ELF-1 (cell line): ENCODE measurements around the gene ARHGAP10.
"Not testable (repeated sequence)": the region's sequence is repeated elsewhere in the genome, so short reads cannot be mapped to it uniquely, and the experiment has no call there.

Source experiments
- DNase-seq: peaks from one replicate; pipeline ENCODE4 v3.0.0-alpha.2; 2016; ENCODE audit warnings: low read depth, low spot score

ARHGAP10 gene

DNA sequence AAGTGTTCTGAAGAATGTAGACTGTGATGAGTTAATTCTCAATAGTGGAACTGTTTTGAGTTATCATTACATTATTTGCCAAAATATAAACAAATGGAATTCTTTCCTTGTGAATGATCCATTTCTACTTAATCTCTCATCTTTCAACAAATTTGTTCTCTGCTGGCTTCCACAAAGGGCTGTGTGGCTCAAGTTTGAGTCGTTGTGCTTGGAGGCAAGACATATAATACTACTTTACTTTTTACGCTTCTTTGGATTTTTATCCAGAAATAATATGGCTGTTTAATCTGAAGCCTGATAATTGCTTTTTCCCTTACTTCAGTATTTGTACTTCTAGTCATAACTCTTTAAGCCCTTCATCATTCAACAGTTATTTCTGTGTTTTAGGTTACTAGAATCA, 169.5 kb downstream of the ARHGAP10 start:
- DNase-seq: no peak

DNA sequence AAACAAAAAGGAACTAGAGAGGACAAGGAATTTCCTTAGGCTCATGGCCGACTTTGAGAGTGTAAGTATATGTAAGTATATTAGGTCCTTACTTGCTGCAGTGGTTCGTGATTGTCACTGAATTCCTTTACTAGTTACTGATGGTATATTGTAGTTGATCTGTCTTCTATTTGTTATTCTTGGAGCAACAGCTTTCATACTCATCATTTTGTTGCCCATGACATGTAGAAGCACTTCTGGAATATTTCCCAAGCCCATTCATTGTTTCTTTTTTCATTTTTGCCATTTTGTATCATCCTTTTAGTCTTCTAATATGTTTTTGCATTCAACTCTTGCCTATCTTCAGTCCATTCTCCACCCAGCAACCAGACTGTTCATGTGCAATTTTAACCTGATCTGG, 170.0 kb downstream of the ARHGAP10 start:
- no peak for DNase-seq

DNA sequence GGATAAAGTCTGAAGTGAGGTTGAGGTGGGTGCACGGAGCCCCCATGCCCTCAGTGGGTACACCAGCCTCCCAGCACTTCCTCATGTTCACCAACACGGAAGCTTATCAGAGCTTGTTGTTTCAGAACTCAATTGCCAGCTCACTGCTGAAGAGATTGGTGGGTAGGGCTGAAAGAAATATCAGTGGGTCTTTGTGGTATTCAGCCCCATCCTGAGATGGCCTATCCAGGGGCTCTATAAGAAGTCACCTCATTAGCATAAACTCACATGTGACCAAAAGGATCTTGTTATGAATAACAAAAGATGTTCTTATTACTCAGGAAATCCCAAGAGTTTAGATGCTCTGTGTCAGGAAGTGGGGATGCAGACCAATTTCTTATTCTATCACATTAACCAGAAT, 177.3 kb downstream of the ARHGAP10 start:
- DNase-seq: no peak

- no peak for DNase-seq
Observed at GRCh38 chr4:147910315-147910714, 178.4 kb downstream of the ARHGAP10 start.

DNA sequence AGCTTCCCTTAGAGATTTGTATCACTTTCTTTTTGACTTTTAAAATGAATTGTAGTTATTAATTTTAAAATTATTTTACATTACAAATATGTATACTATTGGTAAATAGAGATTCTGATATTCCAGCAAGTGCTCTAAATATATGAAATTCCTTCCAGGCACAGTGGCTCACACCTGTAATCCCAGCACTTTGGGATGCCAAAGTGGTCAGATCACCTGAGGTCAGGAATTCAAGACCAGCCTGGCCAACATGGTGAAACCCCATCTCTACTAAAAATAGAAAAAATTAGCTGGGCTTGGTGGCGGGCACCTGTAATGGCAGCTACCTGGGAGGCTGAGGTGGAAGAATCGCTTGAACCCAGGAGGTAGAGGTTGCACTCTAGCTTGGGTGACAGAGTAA, 180.2 kb downstream of the ARHGAP10 start:
- not testable (repeated sequence) for DNase-seq

- no peak for DNase-seq
Observed at GRCh38 chr4:147913137-147913536, 181.2 kb downstream of the ARHGAP10 start.

DNA sequence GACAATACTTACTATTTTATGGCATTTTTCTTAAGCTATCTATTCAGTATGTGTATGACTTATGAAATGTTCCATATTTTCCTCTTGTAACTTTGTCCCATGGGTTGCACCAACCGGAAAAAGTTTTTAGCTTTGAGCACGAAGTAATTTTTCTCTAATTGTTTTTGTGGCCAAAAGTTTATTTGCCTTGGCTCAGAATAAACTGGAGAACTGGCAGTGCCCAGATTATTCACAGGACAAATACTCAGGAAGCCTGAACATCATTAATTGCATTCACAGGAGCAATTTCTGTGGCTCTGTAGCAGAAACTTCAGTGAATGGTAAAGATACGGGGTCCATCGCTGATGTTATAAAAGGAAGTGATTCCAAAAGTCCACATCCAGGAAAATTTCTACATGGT, 184.5 kb downstream of the ARHGAP10 start:
- DNase-seq: no peak

- no peak for DNase-seq
Observed at GRCh38 chr4:147923381-147923780, 191.5 kb downstream of the ARHGAP10 start.

DNA sequence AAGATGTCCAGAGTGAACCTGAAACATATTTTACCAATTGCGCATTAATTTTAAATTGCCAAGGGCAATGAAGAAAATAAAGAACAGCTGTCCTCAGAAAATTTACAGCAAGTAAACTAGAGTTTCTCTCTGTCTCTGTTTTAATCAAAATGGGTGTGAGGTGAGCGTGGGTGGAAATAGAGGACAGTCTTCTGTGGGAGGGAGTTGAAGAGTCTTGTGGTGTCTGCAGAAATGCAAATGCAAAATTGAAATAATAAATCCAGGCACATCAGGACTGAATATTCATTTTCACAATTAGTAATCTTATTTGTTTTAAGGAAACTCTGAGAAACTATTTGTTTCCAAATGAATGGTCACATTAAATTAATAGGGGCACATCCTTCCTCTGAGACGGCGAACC, 192.0 kb downstream of the ARHGAP10 start:
- DNase-seq: no peak

DNA sequence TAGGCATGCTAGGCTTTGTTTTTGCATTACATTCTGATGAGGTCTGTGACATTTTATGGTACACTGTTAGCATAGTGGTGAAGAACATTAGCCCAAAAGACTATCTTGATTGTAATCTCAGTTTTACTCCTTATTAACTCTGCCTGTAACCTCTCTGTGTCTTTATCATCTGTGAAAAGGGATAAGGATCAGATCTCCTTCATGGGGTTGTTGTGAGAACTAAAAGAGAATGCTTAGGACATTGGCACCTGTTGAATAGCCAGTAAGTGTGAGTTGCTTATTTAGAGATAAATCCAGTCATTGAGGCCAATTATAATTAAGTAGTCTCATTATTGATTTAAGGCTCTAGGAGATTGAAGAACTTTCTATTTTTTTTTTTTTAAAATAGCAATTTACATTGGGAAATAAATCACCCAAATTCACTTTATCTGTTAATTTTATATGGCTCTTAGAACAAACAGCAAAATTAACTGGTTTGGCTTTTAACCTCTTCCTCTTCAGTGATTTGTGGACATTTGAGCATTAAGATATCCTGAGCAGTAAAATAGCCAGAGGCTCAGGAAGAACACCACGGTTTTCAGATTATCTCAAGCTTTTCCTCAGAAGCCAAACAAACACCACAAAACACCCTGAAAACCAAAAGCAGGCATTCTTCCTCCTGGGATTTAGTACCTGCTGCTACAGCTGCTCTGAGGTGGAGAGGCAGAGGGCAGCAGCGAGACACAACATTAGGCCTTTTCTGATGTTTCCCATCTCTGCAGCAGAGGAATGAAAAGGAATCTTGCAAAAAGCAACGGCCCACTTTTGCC, 192.9 kb downstream of the ARHGAP10 start:
- peak; percentile 51 for DNase-seq

- DNase-seq: no peak
Observed at GRCh38 chr4:147927377-147928137, 195.7 kb downstream of the ARHGAP10 start.

DNA sequence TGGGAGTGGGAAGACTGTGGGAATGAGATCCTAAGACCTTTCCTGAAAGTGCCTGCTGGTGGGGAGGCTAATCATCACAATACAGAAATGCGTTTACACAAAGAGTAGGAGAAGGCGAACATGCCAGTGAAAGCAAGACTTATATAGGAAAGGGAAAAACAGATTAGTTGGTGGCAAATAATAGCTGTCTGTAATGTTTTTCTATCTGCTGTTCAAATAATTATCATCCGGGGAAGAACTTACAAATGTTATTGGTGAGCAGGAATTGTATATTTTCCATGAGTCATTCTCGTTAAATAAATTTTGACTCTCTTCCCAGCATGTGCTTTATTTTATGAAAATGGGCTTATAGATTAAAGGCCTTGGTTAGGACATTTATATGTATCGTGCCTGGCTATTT, 196.5 kb downstream of the ARHGAP10 start:
- DNase-seq: no peak

GRCh38 chr4:147929746-147930145, 197.9 kb downstream of the ARHGAP10 start:
- DNase-seq: no peak

- DNase-seq: no peak
Observed at GRCh38 chr4:147933316-147933715, 201.4 kb downstream of the ARHGAP10 start.

DNA sequence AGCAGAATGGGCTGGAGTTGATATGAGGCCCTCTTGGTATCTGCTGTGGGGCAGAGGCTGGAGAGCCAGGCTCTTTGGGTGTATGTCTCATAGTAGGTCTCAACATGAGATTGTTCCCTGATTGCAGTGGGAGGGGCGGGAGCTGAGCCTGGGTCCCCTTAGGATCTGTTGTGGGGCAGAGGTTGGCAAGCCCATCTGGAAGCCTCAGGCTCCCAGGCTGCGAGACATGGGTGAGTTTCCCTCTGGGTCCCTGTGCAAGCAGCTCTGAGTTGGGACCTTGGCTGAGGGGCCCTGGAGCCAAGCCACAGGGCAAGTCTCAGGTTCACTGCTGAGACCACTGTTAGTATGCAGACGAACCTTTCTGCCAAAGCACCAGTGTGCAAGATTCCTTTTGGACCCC, 201.9 kb downstream of the ARHGAP10 start:
- DNase-seq: no peak

DNA sequence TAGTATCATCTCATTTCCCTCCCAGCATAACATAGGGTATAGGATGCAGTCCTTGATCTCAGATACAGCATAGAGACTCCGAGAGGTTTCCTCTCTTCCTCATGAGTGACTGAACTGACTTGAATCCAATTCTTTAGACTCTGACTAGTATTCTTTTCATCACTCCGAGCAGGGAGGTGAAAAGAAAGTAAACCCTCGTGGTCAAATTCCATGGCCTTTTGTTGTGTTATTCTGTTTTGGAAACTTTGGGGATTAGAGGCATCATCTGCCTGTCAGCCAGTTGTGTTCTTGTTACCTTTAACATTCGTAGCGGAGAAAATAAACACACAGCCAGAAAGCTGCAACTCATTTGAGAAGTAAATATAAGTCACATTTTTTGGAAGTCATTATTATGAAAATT, 206.6 kb downstream of the ARHGAP10 start:
- no peak for DNase-seq

GRCh38 chr4:147940171-147940570, 208.3 kb downstream of the ARHGAP10 start:
- no peak for DNase-seq

- DNase-seq: no peak
Observed at GRCh38 chr4:147941373-147941772, 209.5 kb downstream of the ARHGAP10 start.

- no peak for DNase-seq
Observed at GRCh38 chr4:147942729-147943128, 210.8 kb downstream of the ARHGAP10 start.

GRCh38 chr4:147943159-147943638, 211.3 kb downstream of the ARHGAP10 start:
- no peak for DNase-seq

- DNase-seq: no peak
Observed at GRCh38 chr4:147944249-147944648, 212.4 kb downstream of the ARHGAP10 start.

DNA sequence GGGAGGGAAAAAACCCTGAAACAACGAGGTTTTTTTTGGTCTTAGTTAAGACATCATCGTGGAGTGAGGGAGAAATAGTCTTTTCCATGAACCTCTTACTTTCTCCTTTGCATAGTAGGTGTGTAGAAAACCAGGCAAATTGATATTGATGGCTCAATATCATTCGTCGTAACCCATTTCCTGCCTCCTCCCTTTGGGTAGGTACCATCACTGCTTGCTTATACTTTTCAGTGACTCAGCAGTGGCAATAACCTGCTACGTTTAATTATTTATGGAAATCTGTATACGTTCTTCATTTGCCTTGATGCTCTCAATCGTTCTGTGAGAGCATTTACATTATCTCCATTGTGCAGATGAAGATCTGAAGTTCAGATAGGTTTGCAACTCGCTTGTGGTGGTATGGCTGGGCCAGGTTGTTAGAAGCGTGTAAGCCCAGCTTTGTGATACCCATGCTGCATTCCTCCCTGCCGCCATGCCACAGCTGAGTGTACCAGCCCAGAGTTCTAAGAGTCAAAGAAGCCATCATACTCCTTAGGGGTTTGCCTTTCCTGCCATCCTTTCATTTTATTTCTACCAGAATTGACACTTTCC, 212.9 kb downstream of the ARHGAP10 start:
- no peak for DNase-seq

GRCh38 chr4:147948336-147948735, 216.4 kb downstream of the ARHGAP10 start:
- DNase-seq: no peak
